ENCODE data around the gene AKAP13.
"Not testable (repeated sequence)": the region's sequence is repeated elsewhere in the genome, so short reads cannot be mapped to it uniquely, and the experiment has no call there.

The AKAP13 gene

GRCh38 chr15:85412066-85412465, 31.7 kb downstream of the AKAP13 start:
- DNase-seq (ENCODE audit: low spot score) = peak; percentile 67

DNA sequence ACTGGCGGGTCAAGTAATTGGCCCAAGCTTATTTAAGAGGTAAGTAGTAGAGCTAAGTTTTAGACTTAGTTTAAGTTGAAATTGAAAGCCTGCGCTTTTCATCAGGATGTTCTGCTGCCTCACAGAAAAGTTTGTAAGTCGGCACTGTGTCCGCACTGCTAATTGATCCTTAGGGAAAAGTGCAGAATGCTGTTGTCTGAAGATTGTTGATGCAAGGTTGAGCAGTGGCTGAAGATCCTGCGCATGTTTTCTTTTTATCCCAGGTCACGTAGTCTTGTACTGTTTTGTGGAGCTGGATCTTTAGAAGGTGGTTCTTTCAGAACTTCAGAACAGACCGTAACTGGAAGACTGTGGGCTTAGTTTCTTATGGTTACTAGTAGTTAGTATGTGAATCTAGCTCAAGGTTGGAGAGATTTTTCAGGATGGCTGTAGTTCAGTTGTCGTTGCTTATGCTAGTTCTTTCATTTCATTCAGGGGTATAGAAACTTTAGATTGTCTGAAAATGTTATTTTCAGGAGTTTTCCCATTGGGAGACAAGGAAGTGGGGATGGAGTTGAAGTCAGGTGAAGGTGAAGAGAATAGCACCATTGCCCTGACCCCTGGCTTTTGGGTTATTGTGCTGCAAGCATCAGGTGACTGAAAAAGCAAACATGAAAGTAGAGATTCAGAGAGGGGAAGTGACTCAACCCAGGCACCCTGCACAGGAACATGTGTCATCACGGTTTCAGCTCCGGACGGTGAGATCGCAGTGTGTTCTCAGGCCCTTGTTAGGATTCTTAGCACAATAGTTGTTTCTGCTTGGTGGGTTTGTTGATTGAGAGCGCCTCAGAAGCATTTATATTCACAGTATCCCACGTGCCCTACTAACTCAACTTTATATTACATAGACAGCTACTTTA, 32.8 kb downstream of the AKAP13 start:
- peak; percentile 99 for DNase-seq (ENCODE audit: low spot score)

DNA sequence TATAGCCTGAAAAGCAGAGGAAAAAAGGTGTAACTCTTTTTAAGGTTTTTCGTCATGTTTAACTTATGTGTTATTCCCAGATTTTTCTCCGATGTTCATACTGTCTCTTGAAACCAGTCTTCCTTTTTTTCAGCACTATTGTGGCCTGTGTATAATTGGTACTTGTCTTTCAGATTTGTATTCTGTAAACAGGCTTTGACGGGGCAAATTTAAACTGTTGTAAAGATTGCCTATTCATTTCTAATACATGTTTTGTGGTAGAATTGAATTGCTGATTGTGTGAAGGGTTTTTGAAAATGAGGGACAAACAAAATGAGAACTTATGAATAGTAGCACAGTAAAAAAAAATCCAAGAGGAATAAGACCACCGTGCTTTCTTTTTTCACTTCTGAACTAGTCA, 33.6 kb downstream of the AKAP13 start:
- DNase-seq (ENCODE audit: low spot score) = no peak

DNA sequence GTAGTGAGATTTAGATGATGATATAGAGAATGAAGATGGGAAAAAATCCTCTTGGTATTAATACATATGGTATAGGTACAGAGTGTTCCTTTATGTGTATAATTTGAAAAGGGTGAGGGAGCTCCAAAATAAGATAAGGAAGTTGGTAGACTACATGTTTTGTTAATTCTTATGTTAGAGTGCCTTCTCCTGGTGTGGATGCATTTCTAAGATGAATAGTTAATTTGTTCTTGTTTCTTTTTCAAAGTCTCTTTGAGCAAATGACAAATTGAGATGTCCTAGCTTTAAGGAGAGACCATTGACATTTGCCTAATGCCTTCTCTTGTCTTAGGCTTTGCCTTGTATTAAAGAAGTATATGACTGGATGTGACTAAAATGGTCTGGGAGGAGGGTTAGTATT, 34.1 kb downstream of the AKAP13 start:
- DNase-seq (ENCODE audit: low spot score) = peak; percentile 40

GRCh38 chr15:85414991-85415390, 34.6 kb downstream of the AKAP13 start:
- DNase-seq (ENCODE audit: low spot score) = no peak

GRCh38 chr15:85415783-85416182, 35.4 kb downstream of the AKAP13 start:
- no peak for DNase-seq (ENCODE audit: low spot score)

GRCh38 chr15:85417276-85417675, 36.9 kb downstream of the AKAP13 start:
- DNase-seq (ENCODE audit: low spot score) = no peak

DNA sequence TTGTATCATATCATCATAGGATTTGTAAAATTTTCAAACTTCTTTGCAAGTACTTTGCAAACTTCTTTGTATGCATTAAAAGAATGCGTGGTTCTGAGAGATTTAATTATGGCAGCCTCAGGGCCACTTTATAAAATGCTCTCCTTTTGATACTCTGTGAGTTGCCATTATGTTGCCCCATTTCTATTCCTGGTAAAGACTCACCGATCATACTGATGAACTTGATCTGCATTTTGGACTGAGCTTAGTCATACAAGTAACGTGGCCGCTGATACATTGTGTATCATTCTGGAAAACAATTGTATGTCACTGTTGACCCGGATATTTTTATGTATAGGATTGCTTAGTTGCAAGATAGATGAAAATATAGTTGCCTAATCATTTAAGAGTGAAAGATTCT, 38.8 kb downstream of the AKAP13 start:
- peak; percentile 92 for DNase-seq (ENCODE audit: low spot score)

DNA sequence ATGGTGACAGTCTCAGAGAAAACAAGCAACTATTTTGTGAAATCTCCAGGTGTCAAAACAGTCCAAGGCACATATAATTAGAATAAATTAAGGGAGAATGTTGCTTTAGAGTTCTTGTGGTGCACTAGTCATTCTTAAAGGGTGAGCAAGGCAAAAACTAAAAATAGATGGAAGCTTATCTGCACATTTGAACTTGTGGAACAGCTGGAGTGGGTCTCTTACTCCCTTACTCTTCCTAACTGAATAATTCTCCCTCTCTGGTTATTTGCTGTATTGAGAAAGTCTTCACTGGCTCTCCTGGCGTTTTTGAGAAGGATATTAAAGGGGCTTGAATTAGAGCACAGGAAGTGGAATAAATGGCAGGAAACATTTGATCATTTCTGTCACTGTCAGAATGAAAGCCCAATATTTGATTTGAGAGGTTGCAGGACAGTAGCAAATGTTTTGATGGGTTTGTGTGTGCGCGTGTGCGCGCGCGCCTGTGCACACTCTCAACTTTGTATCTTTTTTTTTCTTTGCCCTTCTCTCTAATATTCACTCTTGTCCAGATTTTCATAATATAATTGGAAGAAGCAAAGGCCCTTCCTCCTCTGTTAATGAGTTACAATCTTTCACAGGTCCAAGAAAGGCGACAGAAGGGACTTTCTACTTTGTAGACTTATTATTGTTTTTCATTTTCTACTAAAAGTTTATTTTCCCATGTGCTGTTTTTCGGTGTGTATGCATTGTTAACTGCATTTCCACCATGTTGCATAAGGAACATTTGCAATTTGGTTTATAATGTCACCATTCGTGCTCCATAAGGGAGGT, 40.9 kb downstream of the AKAP13 start:
- DNase-seq (ENCODE audit: low spot score) = peak; percentile 18

DNA sequence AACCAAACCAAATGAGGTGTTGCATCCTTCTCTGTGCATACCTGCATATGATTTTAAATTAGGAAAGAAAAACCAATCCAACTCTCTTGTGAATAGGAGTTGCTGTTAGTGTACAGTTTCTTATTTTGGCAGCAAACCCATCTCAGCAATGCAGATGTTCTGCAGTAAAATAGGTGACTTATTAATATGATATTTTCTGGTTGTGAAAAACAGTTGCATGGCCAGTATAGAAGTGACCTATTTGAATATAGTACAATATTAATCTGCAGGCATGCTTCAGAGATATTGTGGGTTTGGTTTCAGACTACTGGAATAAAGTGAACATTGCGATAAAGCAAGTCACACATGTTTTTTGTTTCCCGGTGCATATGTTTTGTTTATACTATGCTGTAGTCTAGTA, 42.2 kb downstream of the AKAP13 start:
- DNase-seq (ENCODE audit: low spot score) = no peak

GRCh38 chr15:85423256-85423655, 42.9 kb downstream of the AKAP13 start:
- DNase-seq (ENCODE audit: low spot score) = no peak

GRCh38 chr15:85424154-85424553, 43.8 kb downstream of the AKAP13 start:
- no peak for DNase-seq (ENCODE audit: low spot score)

GRCh38 chr15:85426481-85426880, 46.1 kb downstream of the AKAP13 start:
- DNase-seq (ENCODE audit: low spot score) = no peak

DNA sequence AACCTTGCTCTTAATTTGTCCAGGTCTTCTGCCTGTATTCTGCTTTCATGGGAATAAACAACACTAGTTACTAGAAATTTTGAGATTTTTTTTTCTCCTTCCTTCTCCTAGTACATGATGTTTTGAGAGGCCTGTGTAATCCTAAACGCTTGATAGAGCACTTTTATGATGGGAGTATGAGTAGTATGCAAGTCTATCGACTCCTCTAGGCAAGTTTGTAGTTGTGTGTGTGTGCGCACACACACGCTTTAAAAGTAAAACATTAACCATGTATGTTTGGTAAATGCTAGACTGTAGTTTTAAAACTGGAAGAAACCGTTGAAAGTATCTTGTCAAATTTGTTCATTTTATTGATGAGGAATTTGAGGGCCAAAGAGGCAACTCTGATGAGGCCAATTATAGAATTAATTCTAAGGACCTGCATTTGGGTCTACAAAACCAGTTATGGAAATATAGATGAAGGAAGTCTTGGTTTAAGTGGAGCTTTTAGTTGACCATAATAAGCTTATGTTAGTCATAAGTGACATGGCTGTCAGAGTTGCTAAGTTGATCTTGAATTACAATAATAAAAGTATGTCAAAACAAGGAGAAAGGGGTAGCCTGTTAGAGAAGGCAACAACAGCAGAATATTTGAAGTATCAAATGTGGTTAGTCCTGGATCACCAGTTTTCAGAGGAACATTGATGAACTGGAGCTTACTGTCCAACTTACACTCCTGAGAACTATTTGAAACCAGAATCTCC, 47.1 kb downstream of the AKAP13 start:
- no peak for DNase-seq (ENCODE audit: low spot score)

DNA sequence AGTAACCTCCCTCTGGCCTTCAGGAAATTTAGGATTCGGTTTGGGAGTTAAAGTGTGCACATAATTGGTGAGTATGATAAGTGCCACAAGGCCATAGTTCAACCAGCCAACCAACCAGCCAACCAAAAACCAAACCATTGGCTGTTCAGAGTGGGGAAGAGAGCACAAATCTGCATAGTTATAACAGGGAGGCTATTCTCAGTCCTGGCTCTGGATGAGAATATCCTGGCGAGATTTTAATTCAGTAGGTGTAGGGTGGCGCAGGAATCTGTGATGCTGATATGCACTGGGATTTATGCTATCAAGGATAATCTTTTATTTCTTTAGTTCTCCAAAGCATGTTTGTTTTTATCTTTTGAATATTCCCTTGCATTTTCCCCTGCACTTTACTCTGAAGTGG, 49.1 kb downstream of the AKAP13 start:
- no peak for DNase-seq (ENCODE audit: low spot score)

DNA sequence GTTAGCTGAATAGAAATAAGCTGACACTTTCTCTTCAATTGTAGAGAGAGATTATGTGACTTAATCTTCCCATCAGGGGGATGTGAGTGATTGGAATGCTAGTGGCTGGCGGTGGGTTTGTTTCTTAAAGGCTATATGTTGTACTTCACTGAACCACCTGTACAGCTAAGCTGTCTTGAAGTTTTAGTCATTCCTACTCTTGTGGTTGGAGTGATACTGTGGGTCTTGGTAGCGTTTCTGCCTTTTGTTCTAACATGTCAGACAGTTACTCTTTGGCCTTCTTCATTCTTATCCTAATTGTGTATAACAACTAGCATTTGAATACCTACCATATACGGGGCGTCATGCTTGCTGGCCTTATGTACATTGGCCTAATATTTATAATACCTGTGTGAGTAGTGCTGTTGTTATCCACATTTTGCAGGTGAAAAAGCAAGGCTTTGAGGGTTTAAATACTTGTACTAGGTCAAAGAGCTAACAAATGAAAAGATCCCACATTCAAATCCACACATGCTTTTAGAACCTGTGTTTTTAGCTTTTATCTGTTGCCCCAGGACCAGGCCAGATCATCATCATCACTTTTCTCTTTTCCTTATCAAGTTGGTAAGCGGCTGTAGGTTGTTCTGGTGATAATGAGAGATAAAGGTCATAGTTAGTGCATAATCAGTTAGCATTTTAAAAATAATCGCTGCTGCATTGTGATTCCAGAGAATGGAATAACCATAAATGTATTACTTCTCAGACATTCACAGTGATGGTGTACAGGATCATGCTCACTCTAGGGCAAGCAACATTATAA, 50.2 kb downstream of the AKAP13 start:
- DNase-seq (ENCODE audit: low spot score) = no peak

GRCh38 chr15:85439996-85440395, 59.6 kb downstream of the AKAP13 start:
- DNase-seq (ENCODE audit: low spot score) = no peak

GRCh38 chr15:85440451-85440850, 60.0 kb downstream of the AKAP13 start:
- no peak for DNase-seq (ENCODE audit: low spot score)

DNA sequence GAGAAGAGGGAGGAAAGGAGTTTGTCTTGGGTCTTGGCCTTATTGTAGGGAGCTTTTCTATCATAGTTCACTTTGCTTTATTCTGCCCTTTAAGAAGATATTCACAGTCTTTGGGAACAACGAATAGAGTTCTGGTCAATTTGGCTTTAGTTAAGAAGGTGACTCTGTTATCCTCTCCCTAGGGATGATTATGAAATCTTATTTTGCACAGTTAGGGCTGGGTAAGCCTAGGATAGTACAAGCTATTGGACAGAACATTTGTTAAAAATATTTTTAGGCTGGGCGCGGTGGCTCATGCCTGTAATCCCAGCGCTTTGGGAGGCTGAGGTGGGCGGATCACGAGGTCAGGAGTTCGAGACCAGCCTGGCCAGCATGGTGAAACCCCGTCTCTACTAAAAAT, 61.5 kb downstream of the AKAP13 start:
- not testable (repeated sequence) for DNase-seq (ENCODE audit: low spot score)

GRCh38 chr15:85443046-85443445, 62.6 kb downstream of the AKAP13 start:
- no peak for DNase-seq (ENCODE audit: low spot score)

- peak; percentile 51 for DNase-seq (ENCODE audit: low spot score)
Measured at GRCh38 chr15:85443593-85444087, 63.2 kb downstream of the AKAP13 start.
